GM15510 (cell line): ENCODE results near the gene KRTAP10-9.

Experiments used
- POLR2A ChIP-seq: IDR thresholded peaks from 3 replicates; pipeline ENCODE4 v1.6.1; 2011; ENCODE audit warnings: borderline replicate concordance; ENCODE audit not compliant: insufficient read length; ENCODE audit errors: extremely low read depth

The KRTAP10-9 gene

GRCh38 chr21:44603911-44604310 lies 23.0 kb upstream of the KRTAP10-9 start:
- TF ChIP-seq POLR2A: no peak

GRCh38 chr21:44606495-44606894 lies 20.4 kb upstream of the KRTAP10-9 start:
- no peak for TF ChIP-seq POLR2A

- no peak for TF ChIP-seq POLR2A
Observed at GRCh38 chr21:44609193-44609592, 17.7 kb upstream of the KRTAP10-9 start.

GRCh38 chr21:44611551-44611950 lies 15.3 kb upstream of the KRTAP10-9 start:
- TF ChIP-seq POLR2A: no peak

- TF ChIP-seq POLR2A: no peak
Observed at GRCh38 chr21:44612029-44612486, 14.8 kb upstream of the KRTAP10-9 start, which contains the start of gene KRTAP10-8. TSS of gene KRTAP10-8 (plus strand) at chr21:44612079. CDS start at chr21:44612101, 22 bp downstream.

- no peak for TF ChIP-seq POLR2A
Observed at GRCh38 chr21:44612669-44613229, 14.1 kb upstream of the KRTAP10-9 start.

- no peak for TF ChIP-seq POLR2A
Observed at GRCh38 chr21:44613386-44614155, 13.3 kb upstream of the KRTAP10-9 start.

- no peak for TF ChIP-seq POLR2A
Observed at GRCh38 chr21:44614161-44614631, 12.7 kb upstream of the KRTAP10-9 start.

- TF ChIP-seq POLR2A: no peak
Observed at GRCh38 chr21:44614961-44615391, 11.9 kb upstream of the KRTAP10-9 start.

GRCh38 chr21:44615466-44615865 lies 11.4 kb upstream of the KRTAP10-9 start:
- TF ChIP-seq POLR2A: no peak

GRCh38 chr21:44615911-44616590 lies 10.8 kb upstream of the KRTAP10-9 start:
- no peak for TF ChIP-seq POLR2A

GRCh38 chr21:44616591-44616926 lies 10.3 kb upstream of the KRTAP10-9 start:
- no peak for TF ChIP-seq POLR2A

GRCh38 chr21:44617071-44617501 lies 9.8 kb upstream of the KRTAP10-9 start:
- no peak for TF ChIP-seq POLR2A

- no peak for TF ChIP-seq POLR2A
Observed at GRCh38 chr21:44618504-44618903, 8.4 kb upstream of the KRTAP10-9 start.

- no peak for TF ChIP-seq POLR2A
Observed at GRCh38 chr21:44618909-44619308, 8.0 kb upstream of the KRTAP10-9 start.
